Coronary artery (tissue), 2 donors: ENCODE measurements around the gene MT1B.
A peak's percentile ranks its signal among the peaks of the same experiment; 100 is the strongest.

Source experiments
- DNase-seq: peaks from one replicate; pipeline ENCODE4 v3.0.0-alpha.2; 2017; ENCODE audit warnings: low spot score
- H3K27ac ChIP-seq, 2 donors: fragments of 200-600 bp; sonication (generic); one replicate each; pipeline ENCODE4 v1.5.1; 2016 to 2019
- H3K4me3 ChIP-seq: fragments of 200-600 bp; sonication (generic); 2 replicates; pipeline ENCODE4 v1.5.1; 2016; ENCODE audit warnings: mild to moderate bottlenecking, moderate library complexity
- TF ChIP-seq, protein P1 (sequence below): fragments of 200-600 bp; sonication (generic); IDR thresholded peaks from one replicate; pipeline ENCODE4 v1.5.1; 2019; ENCODE audit warnings: antibody characterized with exemption

Gene MT1B

DNA sequence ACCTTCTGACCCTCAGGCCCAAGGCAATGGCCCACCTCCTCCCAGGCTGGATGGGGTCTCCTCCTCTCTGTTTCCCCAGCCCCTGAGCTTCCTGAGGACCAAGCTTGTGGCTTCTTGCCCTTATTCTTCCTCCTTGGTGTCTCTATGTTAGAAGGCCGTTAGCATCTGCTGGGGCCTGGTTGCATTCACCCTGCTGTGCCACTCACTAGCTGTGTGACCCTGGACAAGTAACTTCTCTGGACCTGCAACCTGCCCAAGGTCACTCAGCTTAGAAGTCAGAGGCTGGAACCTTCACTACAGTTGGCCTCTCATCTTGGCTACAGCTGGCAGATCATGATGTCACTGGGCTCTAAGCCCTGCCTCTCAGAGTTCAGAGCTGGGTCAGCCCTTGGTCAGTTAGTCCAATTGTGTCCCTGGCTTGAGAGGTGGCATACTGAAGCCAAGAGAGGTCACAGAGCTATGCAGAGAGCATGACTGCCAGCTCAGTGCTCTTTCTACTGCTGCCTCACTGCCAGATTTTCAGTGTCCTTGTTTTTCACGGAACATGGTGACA is 40.3 kb upstream of the MT1B start:
- Histone ChIP-seq H3K27ac (peak overlapping the region; percentile 91 to 93), H3K4me3 (peak overlapping the region; percentile 82)
- DNase-seq: peak; percentile 94
- TF ChIP-seq, protein P1, sequence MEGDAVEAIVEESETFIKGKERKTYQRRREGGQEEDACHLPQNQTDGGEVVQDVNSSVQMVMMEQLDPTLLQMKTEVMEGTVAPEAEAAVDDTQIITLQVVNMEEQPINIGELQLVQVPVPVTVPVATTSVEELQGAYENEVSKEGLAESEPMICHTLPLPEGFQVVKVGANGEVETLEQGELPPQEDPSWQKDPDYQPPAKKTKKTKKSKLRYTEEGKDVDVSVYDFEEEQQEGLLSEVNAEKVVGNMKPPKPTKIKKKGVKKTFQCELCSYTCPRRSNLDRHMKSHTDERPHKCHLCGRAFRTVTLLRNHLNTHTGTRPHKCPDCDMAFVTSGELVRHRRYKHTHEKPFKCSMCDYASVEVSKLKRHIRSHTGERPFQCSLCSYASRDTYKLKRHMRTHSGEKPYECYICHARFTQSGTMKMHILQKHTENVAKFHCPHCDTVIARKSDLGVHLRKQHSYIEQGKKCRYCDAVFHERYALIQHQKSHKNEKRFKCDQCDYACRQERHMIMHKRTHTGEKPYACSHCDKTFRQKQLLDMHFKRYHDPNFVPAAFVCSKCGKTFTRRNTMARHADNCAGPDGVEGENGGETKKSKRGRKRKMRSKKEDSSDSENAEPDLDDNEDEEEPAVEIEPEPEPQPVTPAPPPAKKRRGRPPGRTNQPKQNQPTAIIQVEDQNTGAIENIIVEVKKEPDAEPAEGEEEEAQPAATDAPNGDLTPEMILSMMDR: no peak

DNA sequence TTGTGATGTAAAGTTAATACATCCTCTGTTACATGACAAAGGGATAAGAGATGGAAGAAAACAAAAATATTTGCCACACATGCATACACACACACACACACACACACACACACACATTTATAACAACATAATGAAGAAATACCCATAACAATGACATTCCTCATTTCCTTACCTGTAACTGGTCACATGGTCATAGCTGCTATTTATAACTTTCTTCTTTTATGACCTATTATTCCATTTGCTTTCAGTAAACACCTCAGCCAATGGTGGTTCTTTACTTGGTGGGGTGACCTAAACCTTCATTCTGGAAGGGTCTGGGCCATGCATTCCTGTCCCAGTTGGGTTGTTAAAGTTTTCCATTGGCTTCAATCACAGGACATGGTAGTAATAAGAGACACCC is 38.0 kb upstream of the MT1B start:
- TF ChIP-seq, protein P1: no peak
- Histone ChIP-seq H3K4me3 (no peak overlapping the region), H3K27ac (no peak overlapping the region)
- DNase-seq: no peak

DNA sequence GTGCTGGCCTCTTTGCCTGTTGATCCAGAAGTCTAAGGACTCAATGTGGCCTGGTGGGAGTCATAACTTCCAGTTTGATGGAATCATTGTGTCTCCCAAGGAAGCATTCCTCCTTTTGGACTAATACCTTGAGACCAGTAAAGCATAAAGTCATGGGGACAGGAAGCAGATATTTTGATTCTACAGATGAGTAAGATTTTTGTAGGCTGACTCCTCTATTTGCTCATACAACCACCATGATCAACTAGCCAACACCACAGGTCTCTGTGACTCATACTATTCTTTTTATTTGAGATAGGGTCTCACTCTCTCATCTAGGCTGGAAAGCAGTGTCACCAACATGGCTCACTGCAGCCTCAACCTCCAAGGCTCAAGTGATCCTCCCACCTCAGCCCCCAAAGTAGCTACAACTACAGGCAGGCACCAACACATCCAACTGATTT is 37.1 kb upstream of the MT1B start:
- Histone ChIP-seq H3K27ac (no peak overlapping the region), H3K4me3 (no peak overlapping the region)
- TF ChIP-seq, protein P1: no peak
- DNase-seq: no peak

DNA sequence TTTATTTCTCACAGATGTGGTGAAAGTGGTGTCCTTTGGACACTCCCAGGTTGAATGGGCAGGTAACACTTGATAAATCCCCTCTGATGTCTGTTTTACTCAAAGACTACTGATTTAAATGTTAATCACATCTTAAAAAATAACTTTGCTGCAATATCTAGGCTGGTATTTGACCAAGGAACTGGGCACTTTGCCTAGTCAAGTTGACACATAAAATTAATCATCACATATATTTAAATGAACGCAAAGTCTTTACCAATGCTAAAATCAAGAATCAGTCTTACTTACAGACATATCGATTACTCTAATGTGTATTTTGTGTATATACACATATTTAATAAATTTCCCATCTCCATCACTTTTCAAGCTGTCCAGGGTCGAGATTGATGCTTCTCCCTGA is 36.3 kb upstream of the MT1B start:
- Histone ChIP-seq H3K27ac (no peak overlapping the region), H3K4me3 (no peak overlapping the region)
- TF ChIP-seq, protein P1: no peak
- no peak for DNase-seq

DNA sequence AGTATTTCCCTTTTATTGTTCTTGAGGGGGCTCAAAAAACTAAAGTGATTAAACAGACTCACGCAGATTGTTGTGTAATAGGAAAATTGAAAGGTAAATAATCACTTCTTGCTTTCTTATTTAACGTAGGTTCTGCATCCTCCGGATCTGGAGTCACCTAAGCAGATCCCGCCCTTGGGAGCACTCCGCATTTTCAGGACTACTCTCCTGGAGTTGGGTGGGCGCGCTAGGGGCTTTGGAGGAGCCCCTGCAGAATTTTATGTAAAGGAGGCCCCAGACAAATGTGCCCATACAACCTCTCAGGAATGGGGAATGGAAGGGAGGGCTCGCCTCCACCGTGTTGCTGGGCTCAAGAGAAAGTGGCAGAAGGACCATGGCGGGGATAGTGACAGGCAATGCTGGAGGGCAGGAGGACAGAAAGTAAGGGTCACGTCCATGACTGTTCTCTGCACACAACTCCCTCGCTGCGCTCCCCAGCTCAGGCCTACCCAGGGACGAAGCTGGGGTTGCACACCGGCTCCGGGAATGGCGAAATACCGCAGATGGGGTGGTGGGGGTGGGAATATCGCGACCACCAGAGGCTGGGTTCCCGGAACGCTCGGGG is 35.0 kb upstream of the MT1B start:
- DNase-seq: peak; percentile 66
- peak overlapping the region; percentile 66 to 70 for H3K27ac ChIP-seq
- peak overlapping the region; percentile 70 for H3K4me3 ChIP-seq
- TF ChIP-seq, protein P1: no peak

DNA sequence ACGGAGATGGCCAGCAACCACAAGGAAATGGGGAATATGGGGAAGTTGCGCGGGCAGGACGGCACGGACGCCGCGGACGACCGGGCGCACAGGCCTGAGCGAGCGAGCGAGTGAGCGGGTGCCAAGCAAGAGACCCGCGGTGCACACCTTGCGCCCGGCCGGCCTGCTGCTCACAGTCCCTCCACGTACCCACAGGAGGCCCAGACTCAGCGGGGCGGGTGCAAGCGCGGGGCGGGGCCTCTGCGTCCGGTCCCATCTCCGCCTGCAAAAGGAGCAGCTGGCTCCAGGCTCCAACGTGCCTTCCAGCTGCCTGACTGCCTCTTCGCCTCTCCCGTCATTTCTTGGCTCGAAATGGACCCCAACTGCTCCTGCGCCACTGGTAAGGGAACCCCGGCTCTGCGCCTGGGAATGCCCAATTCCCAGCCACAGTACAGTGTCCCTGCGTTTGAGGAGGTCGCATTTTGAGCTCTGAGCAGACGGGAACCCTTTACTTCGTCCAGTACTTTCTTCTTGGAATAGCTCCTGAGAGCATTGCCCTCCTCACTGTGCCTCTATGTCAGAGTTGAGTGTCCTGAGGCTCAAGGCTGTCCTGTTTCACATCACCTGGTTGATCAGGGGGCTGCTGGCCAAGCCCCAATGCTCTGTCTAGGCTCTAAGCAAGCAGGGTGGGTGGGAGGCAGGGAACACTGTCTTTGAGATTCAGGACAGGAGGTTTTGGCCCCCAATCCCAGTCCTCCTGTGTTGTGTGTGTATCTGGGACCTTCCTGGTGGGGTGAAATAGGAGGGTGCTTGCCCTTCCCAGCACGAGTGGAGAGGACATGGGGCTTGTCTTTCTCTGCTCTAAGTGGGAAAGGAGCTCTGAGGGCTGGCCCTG is 34.2 kb upstream of the MT1B start:
- Histone ChIP-seq H3K4me3 (peak overlapping the region; percentile 70), H3K27ac (peak overlapping the region; percentile 66 to 70)
- DNase-seq: peak; percentile 86
- TF ChIP-seq, protein P1: no peak
